OCI-M2 (cell line): Measurements from ENCODE around the gene CCSER1.
"Not testable (repeated sequence)": the region's sequence is repeated elsewhere in the genome, so short reads cannot be mapped to it uniquely, and the experiment has no call there.

ENCODE experiments used
- DNase-seq: peaks from one replicate; lab custom pipeline; 2025; ENCODE audit not compliant: unreplicated experiment; lab: John Stamatoyannopoulos, UW

CCSER1 gene

DNA sequence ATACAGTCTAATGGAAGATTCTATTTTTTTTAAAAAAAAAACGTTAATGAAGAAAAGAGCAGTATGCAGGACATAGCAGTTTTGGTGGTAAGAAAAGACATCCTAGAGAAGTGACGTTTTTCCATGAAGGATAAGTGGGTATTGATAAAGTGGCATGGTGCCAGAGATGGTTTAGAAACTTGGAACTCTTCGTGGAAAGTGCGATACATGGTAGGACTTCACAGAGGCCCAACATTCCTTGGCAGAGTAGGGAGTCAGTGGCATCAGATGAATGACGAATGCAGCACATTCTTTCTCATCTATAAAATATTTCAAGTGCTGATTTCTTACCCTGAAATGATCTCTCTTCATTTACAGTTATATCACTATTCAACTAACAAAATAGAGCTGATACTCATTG is 298.7 kb downstream of the CCSER1 start:
- no peak for DNase-seq

DNA sequence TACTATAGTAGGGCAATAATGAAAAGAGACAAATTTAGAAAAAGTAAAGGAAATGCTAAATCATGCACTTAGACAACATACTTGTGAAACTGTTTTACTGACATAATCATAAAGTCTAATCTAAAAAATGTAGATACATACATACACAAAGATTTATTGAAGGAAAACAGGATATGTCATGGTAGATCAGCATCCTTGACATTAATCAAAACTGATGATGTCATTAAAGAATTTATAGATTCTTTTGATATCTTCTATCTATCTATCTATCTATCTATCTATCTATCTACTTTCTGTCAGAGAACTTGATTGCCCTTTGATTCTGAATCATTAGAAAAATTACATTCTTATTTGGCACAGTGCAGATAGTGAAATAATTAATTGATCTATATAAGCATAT is 311.3 kb downstream of the CCSER1 start:
- no peak for DNase-seq

DNA sequence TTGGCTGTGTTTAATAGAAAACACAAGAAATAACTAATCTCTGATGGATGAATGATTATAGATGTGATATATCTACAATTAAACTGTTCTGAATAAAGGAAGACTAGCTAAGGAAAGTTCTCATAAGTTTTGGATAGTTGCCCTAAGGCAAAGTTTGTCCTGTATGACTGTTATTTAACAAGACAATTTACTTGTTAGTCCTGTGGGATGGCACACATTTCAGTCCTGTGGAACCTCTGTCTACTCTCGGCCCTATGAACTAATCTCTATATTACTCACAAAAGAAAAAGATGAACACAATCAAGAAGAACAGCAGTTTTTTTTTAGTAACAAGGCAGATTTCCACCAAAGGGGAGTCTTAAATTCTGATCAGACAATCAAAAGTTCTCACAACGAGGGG is 314.6 kb downstream of the CCSER1 start:
- no peak for DNase-seq

GRCh38 chr4:90442619-90443018 is 315.4 kb downstream of the CCSER1 start:
- DNase-seq = no peak

DNA sequence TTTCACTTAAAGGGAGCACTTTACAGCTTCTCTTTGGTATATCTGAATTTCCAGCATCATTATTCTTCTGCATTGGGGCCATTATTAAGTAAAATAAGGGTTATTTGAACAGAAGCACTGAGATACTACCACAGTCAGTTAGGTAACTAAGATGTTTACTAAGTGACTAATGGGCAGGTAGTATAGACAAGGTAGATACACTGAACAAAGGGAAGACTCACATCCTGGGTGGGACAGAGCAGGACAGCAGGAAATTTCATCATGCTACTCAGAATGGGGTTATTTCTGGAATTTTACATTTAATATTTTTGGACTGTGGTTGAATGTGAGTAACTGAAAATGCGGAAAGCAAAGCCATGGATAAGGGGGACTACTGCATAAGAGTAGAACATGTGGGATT is 316.0 kb downstream of the CCSER1 start:
- DNase-seq = no peak

- no peak for DNase-seq
Measured at GRCh38 chr4:90444904-90445303, 317.7 kb downstream of the CCSER1 start.

DNA sequence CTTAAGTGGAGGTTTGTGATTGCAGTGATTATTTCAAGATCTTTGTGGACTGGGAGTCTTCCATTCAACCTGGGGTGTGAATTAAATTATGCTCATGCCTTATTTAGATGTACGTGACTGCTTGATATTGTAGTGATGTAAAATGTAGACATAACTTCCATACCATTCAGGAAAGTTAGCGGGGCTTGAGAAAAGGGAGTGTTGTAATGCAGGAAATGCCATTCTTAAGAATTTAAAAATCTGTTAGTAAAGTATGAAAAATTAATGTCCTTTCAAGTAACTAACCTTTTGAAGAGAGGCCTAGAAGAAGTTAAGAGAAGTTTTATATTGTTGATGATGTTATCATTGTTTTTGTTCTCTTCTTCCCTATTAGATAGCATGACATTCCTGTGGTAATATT is 318.2 kb downstream of the CCSER1 start:
- DNase-seq = no peak

DNA sequence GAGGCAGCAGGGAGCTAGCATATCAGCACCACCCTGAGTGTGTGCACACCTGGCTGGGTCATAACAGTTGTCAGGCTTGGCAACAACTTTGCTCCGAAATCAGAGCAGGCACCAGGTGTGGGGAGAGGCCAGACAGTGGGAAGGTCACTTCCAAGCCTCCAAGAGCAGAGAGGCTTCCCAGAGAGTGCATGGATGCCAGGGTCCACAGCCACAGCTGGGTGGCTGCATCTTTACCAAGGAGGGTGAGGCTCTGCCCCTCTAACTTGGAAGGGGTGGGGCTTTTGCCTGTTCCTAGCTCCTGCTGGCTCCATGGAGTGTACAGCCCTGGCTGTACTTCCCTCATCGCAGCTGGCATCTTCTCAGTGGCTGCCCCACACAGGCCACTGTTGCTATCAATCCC is 322.4 kb downstream of the CCSER1 start:
- DNase-seq = no peak

- no peak for DNase-seq
Measured at GRCh38 chr4:90456891-90457290, 329.7 kb downstream of the CCSER1 start.

- no peak for DNase-seq
Measured at GRCh38 chr4:90457817-90458216, 330.6 kb downstream of the CCSER1 start.

DNA sequence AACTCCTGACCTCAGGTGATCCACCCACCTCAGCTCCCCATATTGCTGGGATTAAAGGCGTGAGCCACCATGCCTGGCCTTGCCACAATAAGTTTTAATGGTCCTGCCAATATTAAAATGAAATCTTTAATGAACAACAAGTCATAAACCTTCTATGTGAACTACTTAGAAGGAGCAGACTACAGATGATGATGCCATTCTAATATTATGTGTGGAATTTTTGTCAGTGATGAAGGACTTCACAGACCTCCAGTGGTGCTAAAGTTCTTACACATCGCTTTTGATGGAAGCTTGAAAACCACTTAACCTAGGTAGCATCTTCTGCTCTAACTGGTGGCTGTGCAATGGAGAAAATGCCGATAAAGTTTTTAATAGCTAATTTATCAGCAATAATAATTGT is 331.4 kb downstream of the CCSER1 start:
- DNase-seq = no peak

GRCh38 chr4:90474484-90474883 is 347.3 kb downstream of the CCSER1 start:
- no peak for DNase-seq

- DNase-seq = no peak
Measured at GRCh38 chr4:90476019-90476418, 348.8 kb downstream of the CCSER1 start.

DNA sequence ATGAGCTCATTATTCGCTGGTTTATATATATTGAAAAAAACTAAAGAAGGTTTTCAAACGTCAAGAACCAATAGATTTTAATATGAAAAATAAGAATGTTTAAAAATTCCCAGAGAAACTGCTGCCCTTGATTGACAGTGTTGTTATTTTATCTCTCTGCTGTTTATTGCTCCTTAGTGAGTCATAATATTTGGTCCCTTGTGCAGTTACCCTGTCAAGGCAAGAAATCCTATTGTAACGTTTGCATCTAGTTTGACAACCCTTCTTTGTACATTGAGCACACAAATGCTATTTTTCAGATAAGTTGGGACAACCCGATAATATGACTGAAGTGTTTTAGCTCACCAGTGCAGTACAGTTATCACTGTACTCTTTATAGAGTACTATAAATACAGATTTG is 349.4 kb downstream of the CCSER1 start:
- no peak for DNase-seq

DNA sequence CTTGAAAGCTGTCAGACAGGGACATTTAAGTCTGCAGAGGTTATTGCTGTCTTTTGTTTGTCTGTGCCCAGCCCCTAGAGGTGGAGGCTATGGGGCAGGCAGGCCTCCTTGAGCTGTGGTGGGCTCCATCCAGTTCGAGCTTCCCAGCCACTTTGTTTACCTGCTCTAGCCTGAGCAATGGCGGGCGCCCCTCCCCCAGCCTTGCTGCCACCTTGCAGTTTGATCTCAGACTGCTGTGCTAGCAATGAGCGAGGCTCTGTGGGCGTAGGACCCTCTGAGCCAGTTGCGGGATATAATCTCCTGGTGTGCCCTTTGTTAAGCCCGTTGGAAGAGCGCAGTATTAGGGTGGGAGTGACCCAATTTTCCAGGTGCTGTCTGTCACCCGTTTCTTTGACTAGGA is 357.7 kb downstream of the CCSER1 start:
- not testable (repeated sequence) for DNase-seq

- DNase-seq = no peak
Measured at GRCh38 chr4:90486346-90486745, 359.2 kb downstream of the CCSER1 start.

- no peak for DNase-seq
Measured at GRCh38 chr4:90495211-90495610, 368.0 kb downstream of the CCSER1 start.

GRCh38 chr4:90495936-90496335 is 368.7 kb downstream of the CCSER1 start:
- no peak for DNase-seq

DNA sequence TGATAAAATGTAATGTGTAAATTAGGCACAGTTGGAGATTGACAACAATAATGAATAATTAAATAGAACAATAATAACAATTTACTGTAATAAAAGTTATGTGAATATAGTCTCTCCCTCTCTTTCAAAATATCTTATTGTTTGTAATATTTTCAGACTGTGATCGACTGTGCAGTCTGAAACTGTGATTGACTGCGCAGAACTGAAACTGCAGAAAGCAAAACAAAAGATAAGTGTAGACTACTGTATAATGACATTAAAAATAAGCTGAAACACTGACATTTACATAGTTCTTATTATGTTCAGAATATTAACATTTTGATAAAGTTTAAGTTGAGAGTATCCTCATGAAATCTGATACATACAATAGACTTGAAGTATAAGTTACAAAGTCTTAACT is 371.0 kb downstream of the CCSER1 start:
- DNase-seq = no peak

- no peak for DNase-seq
Measured at GRCh38 chr4:90503677-90504076, 376.5 kb downstream of the CCSER1 start.

GRCh38 chr4:90515191-90515590 is 388.0 kb downstream of the CCSER1 start:
- DNase-seq = no peak

DNA sequence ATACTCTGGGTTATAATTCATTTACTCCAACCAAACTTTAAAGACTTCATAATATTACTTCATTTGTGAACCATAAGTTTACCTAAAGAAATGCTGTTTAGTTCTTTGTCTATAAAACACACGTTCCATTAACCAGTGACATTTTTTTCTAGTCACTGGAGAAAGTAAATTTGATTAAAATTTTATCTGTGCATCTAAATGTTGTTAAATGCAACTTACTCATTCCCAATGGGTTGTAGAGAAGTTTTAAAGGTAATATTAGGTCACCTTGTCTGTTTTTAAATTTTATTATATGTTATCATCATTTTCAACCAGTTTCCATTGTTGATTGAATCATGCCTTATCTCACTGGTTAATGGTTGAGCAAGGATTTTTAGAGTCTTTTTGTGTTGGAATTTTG is 401.4 kb downstream of the CCSER1 start:
- no peak for DNase-seq

DNA sequence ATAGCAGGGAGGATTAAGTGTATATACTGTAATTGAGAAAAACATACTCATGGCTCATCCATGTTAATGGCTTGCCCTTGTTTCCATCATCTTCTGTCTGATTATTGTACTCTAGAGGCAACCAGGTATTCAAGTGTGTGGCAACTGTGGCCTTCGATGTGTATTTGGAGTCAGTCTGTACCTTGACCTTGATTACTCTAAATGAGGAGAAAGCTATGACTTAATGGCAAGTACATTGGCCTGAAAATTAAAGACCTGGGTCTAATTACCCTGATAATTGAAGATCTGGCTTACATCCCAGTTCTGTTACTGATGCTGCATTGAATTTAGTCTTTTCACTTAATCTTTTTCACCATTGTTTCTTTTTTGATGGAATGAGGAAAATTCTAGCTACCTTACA is 409.2 kb downstream of the CCSER1 start:
- no peak for DNase-seq

GRCh38 chr4:90537491-90537890 is 410.3 kb downstream of the CCSER1 start:
- no peak for DNase-seq
